ENCODE data around the gene SNRPA. TPM values are rescaled to one million over a fixed set of nuclear protein-coding genes. Genes with fewer than 3 reads are reported as not detected.

The SNRPA gene
- total and polyA plus RNA-seq, 2 of the 8 experiments (the other 6 are each of a cell fraction or from before 2014, with no cell fraction given), result 201 to 202 TPM

DNA sequence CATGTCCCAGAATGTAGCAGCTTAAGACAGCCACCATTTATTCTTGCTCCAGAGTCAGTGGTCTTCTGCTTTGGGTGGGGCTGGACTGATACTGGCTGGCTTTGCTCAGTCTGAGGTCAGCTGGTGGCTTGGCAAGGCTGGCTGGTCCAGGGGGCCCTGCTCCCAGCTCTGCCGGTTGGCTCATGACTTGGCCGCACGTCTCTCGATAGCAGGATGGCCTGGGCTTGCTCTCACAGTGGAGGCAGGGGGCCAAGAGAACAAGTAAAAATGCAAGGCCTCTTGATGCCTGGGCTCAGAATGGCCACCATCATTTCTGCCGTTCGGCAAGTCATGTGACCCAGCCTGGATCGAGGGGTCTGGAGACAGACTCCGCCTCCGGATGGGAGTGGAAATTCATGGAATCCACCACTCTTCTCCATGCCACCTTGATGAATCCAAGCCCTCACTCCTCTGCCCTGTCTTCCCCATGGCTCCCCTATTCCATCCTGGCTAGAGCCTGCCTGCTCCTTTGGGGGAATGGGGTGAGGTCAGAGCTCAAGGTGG lies 13.8 kb upstream of the SNRPA start:
- no peak overlapping the region for H3K14ac ChIP-seq (ENCODE audit: insufficient read length)
- no peak for DNase-seq (ENCODE audit: low read depth in 1 of 2, low spot score in 2 of 2)
- H3K27ac ChIP-seq (ENCODE audit: low read depth, low read length), result no peak overlapping the region
- no peak overlapping the region for H3K4me2 ChIP-seq (ENCODE audit: insufficient read depth in 1 of 2, low read depth in 2 of 2, low read length in 2 of 2)
- H2BK15ac ChIP-seq (ENCODE audit: low read length), result no peak overlapping the region
- no peak for FAIRE-seq
- H3K18ac ChIP-seq (ENCODE audit: extremely low read depth, low read length), result no peak overlapping the region
- no peak overlapping the region for H4K8ac ChIP-seq (ENCODE audit: extremely low read depth, insufficient read depth, low read length)
- CTCF ChIA-PET (ENCODE audit: partially characterized antibody), result interaction anchor here (0.6 to 2.0 kb wide), 4 partner anchors 10 to 74 kb away, joined by 3 to 6 read pairs (median 4); no protein-coding TSS in a partner anchor
- peaks cover 0 to 10% of the 10 kb centered on the region in 2 experiments for H4K20me1 ChIP-seq (replicated peaks in 1 of 2; ENCODE audit: control insufficient read depth in 1 of 2, insufficient read depth in 2 of 2, low read length in 2 of 2)
- no peak overlapping the region for H2BK20ac ChIP-seq (ENCODE audit: low read length)
- H3K79me1 ChIP-seq (ENCODE audit: low read depth, low read length), result no peaks in the 10 kb centered on the region
- POLR2A ChIA-PET (ENCODE audit: partially characterized antibody), result interaction anchor here (1.1 to 12.4 kb wide), 4 partner anchors 8 to 23 kb away, joined by 3 to 120 read pairs (median 6); partner anchors contain the start of genes ACTMAP and SNRPA
- no peaks in the 10 kb centered on the region for H3K9me3 ChIP-seq (ENCODE audit: insufficient read depth in 2 of 2, low read depth in 1 of 2, low read length in 1 of 2)
- no peaks in the 10 kb centered on the region for H3K27me3 ChIP-seq (replicated peaks in 1 of 4; ENCODE audit: control insufficient read depth in 3 of 4, extremely low read depth in 1 of 4, insufficient read depth in 3 of 4, low read length in 3 of 4)
- H3K36me3 ChIP-seq (ENCODE audit: control insufficient read depth in 2 of 4, insufficient read depth in 4 of 4, low read length in 3 of 4), result peaks cover 3 to 29% (median 17%) of the 10 kb centered on the region in 4 experiments; a peak in 5 of 8 replicates
- no peak overlapping the region for H3K56ac ChIP-seq (replicated peaks; ENCODE audit: insufficient read length, low read depth, low read length)
- no peak overlapping the region for H2AK5ac ChIP-seq (ENCODE audit: low read depth, low read length)
- no peak overlapping the region for H2BK120ac ChIP-seq (replicated peaks; ENCODE audit: low read depth, low read length)
- no peak overlapping the region for H4K91ac ChIP-seq (replicated peaks; ENCODE audit: insufficient read length, low read length)
- no peak overlapping the region for H3K9ac ChIP-seq (replicated peaks in 1 of 4; ENCODE audit: extremely low read depth in 1 of 4, low read depth in 3 of 4, low read length in 3 of 4)
- no peak overlapping the region for H4K5ac ChIP-seq (ENCODE audit: insufficient read length, low read depth, low read length)
- H3K4me1 ChIP-seq (replicated peaks in 1 of 4; ENCODE audit: control insufficient read depth in 3 of 4, insufficient read depth in 4 of 4, low read length in 3 of 4), result no peaks in the 10 kb centered on the region; a peak in 2 of 7 replicates
- no peaks in the 10 kb centered on the region for H3K79me2 ChIP-seq (ENCODE audit: control insufficient read depth in 1 of 2, insufficient read depth in 2 of 2, low read length in 2 of 2)
- WGBS, 2 experiments (ENCODE audit: extremely low coverage in 1 of 2, insufficient coverage in 1 of 2, insufficient read length in 1 of 2, insufficient replicate concordance in 2 of 2, low coverage in 1 of 2, low lambda C conversion rate in 2 of 2, missing lambda C conversion rate in 1 of 2), result 91% methylated on average over 9 of the region's 9 CpGs; no CpG with 5 or more reads in 1 of the 2 experiments
- no peak overlapping the region for H2BK5ac ChIP-seq (ENCODE audit: low read depth, low read length)
- H2AFZ ChIP-seq (ENCODE audit: low read length), result no peak overlapping the region
- H3K23me2 ChIP-seq (ENCODE audit: low read depth, low read length), result no peaks in the 10 kb centered on the region
- no peak overlapping the region for H3K4me3 ChIP-seq (ENCODE audit: extremely low read depth in 1 of 4, insufficient read depth in 2 of 4, low read depth in 3 of 4, low read length in 4 of 4)
- no peak overlapping the region for H2BK12ac ChIP-seq (ENCODE audit: low read depth, low read length)
- no peak overlapping the region for H3K23ac ChIP-seq (ENCODE audit: insufficient read length)
- no peak overlapping the region for H3K4ac ChIP-seq (replicated peaks; ENCODE audit: insufficient read length, low read depth, low read length)
- TF ChIP-seq ASH2L (IDR thresholded peaks at IDR 0.05; ENCODE audit: low read length) (no peak), MAFK (IDR thresholded peaks at IDR 0.05; ENCODE audit: low read depth, low read length) (no peak), BCL11A (IDR thresholded peaks at IDR 0.05; ENCODE audit: low read depth in 2 of 2, low read length in 2 of 2) (no peak), CEBPB (IDR thresholded peaks at IDR 0.05; ENCODE audit: low read depth, low read length) (no peak), NRF1 (IDR thresholded peaks at IDR 0.05; ENCODE audit: low read depth, low read length) (no peak), HDAC2 (IDR thresholded peaks at IDR 0.05; ENCODE audit: borderline replicate concordance in 1 of 2, low read depth in 2 of 2, low read length in 2 of 2) (no peak), SIN3A (conservative IDR thresholded peaks at IDR 0.05 in 1 of 2, IDR thresholded peaks at IDR 0.05 in 1 of 2; ENCODE audit: low read depth in 1 of 2, low read length in 2 of 2) (no peak), BRCA1 (IDR thresholded peaks at IDR 0.05; ENCODE audit: low read depth, low read length) (no peak), ZNF274 (IDR thresholded peaks at IDR 0.05; ENCODE audit: borderline replicate concordance, extremely low read depth, low read length) (no peak), CHD2 (IDR thresholded peaks at IDR 0.05; ENCODE audit: low read length) (no peak)
- TF ChIP-seq, protein P1, sequence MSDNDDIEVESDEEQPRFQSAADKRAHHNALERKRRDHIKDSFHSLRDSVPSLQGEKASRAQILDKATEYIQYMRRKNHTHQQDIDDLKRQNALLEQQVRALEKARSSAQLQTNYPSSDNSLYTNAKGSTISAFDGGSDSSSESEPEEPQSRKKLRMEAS (IDR thresholded peaks at IDR 0.05), result no peak

Data from H1 (cell line).